Fibroblast of mammary gland (primary cell): ENCODE data around the gene SLC2A4RG.

Experiments used
- DNase-seq: peaks from one replicate; pipeline ENCODE4 v3.0.0-alpha.2; 2010; ENCODE audit warnings: low read depth
- H3K4me3 ChIP-seq: 2 replicates; pipeline ENCODE4 v1.5.1; 2011; ENCODE audit warnings: low read depth, mild to moderate bottlenecking, low read length, moderate library complexity; ENCODE audit not compliant: control insufficient read depth
- CTCF ChIP-seq: conservative IDR thresholded peaks from 2 replicates; pipeline ENCODE4 v1.5.1; 2011; ENCODE audit warnings: low read depth, low read length, inconsistent platforms; ENCODE audit not compliant: control insufficient read depth, insufficient read depth

SLC2A4RG gene

GRCh38 chr20:63700199-63701050, 39.2 kb upstream of the SLC2A4RG start:
- DNase-seq, result no peak
- no peak for TF ChIP-seq CTCF
- no peak overlapping the region for H3K4me3 ChIP-seq

GRCh38 chr20:63701051-63701328, 38.6 kb upstream of the SLC2A4RG start:
- H3K4me3 ChIP-seq, result no peak overlapping the region
- no peak for DNase-seq
- TF ChIP-seq CTCF, result no peak

- TF ChIP-seq CTCF, result no peak
- DNase-seq, result no peak
- no peak overlapping the region for H3K4me3 ChIP-seq
Observed at GRCh38 chr20:63701329-63702035, 38.1 kb upstream of the SLC2A4RG start.

- no peak overlapping the region for H3K4me3 ChIP-seq
- no peak for DNase-seq
- no peak for TF ChIP-seq CTCF
Observed at GRCh38 chr20:63702036-63702665, 37.4 kb upstream of the SLC2A4RG start.

GRCh38 chr20:63702751-63703470, 36.7 kb upstream of the SLC2A4RG start:
- no peak overlapping the region for H3K4me3 ChIP-seq
- no peak for DNase-seq
- TF ChIP-seq CTCF, result no peak

GRCh38 chr20:63703471-63703975, 36.1 kb upstream of the SLC2A4RG start:
- TF ChIP-seq CTCF, result no peak
- no peak for DNase-seq
- H3K4me3 ChIP-seq, result no peak overlapping the region
